Nephron (organoid): ENCODE data around the gene CCNDBP1.

Source experiments
- H3K27ac Mint-ChIP-seq, 3 experiments: 2 replicates each; pipeline ENCODE4 v1.8.0; 2020; ENCODE audit warnings: mixed read lengths in 3 of 3, mild to moderate bottlenecking in 2 of 3, moderate library complexity in 1 of 3
- H3K27me3 Mint-ChIP-seq: 2 replicates; pipeline ENCODE4 v1.8.0; 2021; ENCODE audit warnings: low read depth, mild to moderate bottlenecking, moderate library complexity, mixed read lengths
- H3K36me3 Mint-ChIP-seq: 2 replicates; pipeline ENCODE4 v1.8.0; 2020; ENCODE audit warnings: low read depth, mixed read lengths
- H3K4me1 Mint-ChIP-seq: 2 replicates; pipeline ENCODE4 v1.8.0; 2020; ENCODE audit warnings: mixed read lengths
- H3K4me3 Mint-ChIP-seq, 3 experiments: 2 replicates each; pipeline ENCODE4 v1.8.0; 2020; ENCODE audit warnings: mild to moderate bottlenecking in 3 of 3, mixed read lengths in 3 of 3, moderate library complexity in 2 of 3
- H3K9me3 Mint-ChIP-seq: 2 replicates; pipeline ENCODE4 v1.8.0; 2020; ENCODE audit warnings: mixed read lengths
- TF ChIP-seq, protein P1 (sequence below), 3 experiments: fragments of 200-600 bp; sonication (generic); IDR thresholded peaks; one replicate each; pipeline ENCODE4 v1.5.0; 2021; ENCODE audit warnings: antibody characterized with exemption in 3 of 3; ENCODE audit not compliant: unreplicated experiment in 3 of 3

Gene CCNDBP1

DNA sequence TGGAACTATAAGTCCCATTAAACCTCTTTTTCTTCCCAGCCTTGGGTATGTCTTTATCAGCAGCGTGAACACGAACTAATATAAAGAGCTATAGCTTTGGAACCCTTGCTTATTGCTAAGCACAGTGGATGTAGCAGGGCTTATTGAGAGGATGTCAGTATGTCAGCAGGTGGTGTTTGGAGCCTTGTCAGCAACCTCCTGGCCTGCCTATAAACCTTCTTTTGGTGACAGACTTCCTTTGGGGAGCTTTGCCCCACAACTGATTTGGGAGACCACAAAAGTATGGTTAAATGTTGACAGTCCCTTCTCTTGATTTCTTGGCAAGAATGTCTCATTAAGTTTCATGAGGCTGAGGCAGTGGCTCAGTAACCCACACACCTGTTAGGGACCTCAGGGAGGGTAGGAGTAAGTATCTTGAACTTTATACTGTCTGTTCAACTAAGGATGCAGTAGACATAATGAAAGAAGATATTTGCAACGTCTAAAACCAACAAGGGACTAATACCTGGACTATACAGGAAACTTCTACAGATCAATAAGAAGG is 14.8 kb downstream of the CCNDBP1 start:
- peaks cover 27% of the 10 kb centered on the region for H3K36me3 Mint-ChIP-seq
- H3K4me3 Mint-ChIP-seq = no peak overlapping the region
- H3K9me3 Mint-ChIP-seq = peaks cover 9% of the 10 kb centered on the region
- no peak overlapping the region for H3K27ac Mint-ChIP-seq
- TF ChIP-seq, protein P1, sequence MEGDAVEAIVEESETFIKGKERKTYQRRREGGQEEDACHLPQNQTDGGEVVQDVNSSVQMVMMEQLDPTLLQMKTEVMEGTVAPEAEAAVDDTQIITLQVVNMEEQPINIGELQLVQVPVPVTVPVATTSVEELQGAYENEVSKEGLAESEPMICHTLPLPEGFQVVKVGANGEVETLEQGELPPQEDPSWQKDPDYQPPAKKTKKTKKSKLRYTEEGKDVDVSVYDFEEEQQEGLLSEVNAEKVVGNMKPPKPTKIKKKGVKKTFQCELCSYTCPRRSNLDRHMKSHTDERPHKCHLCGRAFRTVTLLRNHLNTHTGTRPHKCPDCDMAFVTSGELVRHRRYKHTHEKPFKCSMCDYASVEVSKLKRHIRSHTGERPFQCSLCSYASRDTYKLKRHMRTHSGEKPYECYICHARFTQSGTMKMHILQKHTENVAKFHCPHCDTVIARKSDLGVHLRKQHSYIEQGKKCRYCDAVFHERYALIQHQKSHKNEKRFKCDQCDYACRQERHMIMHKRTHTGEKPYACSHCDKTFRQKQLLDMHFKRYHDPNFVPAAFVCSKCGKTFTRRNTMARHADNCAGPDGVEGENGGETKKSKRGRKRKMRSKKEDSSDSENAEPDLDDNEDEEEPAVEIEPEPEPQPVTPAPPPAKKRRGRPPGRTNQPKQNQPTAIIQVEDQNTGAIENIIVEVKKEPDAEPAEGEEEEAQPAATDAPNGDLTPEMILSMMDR (IDR thresholded peaks at IDR 0.05; ENCODE audit: unreplicated experiment in 3 of 3) = no peak
- no peaks in the 10 kb centered on the region for H3K4me1 Mint-ChIP-seq
- H3K27me3 Mint-ChIP-seq = peaks cover 8% of the 10 kb centered on the region

DNA sequence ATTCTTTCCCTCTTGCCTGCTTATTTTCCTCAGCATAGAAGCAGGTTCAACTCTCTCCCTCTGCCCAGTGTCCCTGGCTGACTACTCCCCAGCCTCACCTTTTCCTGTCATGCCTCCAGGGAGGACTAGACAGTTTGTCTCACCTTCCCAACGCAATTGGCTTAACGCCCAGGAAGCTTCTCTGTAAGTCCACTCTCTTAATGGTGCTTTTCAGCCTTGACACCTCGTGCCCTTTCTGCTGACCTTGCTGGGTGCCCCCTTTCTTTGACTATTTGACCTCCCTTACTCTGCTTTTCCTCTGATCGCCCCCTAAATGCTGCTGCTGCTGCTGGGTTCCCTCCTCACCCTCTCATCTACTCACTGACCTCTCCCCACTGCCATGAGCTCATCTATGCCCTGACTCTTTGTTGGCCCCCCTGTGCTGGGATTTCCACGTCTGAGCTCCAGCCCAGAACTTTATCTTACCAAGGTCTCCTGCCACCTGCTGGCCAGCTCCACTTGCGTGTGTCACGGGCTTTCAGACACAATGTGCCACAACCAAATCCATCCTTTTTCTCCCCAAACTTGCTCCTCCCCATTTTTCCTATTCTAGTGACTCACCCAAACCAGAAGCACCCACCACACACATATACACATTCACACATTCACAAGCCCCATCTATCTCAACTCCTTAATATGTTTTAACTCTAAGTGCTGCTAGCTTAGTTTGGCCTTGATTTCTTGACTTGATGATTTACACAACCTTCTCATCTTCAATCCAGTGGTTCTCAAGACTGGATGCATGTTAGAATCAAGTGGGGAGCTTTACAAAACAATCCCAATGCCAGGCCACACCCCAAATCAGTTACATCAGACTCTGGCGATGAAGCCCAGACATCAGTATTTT is 19.1 kb downstream of the CCNDBP1 start:
- H3K4me1 Mint-ChIP-seq = no peaks in the 10 kb centered on the region
- peaks cover 36% of the 10 kb centered on the region for H3K27me3 Mint-ChIP-seq
- H3K36me3 Mint-ChIP-seq = peaks cover 4% of the 10 kb centered on the region
- TF ChIP-seq, protein P1 (IDR thresholded peaks at IDR 0.05; ENCODE audit: unreplicated experiment in 3 of 3) = peak; percentile 38 to 43 (median 41)
- H3K4me3 Mint-ChIP-seq = no peak overlapping the region
- peaks cover 2% of the 10 kb centered on the region for H3K9me3 Mint-ChIP-seq
- H3K27ac Mint-ChIP-seq = no peak overlapping the region

DNA sequence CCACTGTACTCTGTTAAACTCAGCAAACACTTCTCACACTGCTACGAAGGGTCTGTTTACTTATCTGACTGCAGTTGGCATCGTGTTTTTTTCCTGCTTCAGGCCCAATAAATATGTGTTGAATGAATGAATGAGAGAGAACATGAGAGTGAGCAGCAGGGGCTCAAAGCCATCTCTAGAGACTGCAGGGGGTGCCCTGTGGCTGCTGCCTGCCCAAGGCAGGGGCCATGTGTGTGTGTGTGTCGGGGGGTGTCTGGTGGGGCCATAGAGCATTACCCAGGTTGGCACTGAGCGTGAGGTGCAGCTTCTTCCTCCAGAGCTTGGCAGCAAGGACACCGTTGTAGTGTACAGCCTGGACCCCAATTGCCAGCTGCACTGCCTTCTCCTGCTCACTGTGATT is 20.9 kb downstream of the CCNDBP1 start:
- no peak overlapping the region for H3K4me3 Mint-ChIP-seq
- peaks cover 53% of the 10 kb centered on the region for H3K27me3 Mint-ChIP-seq
- no peak overlapping the region for H3K27ac Mint-ChIP-seq
- H3K4me1 Mint-ChIP-seq = no peaks in the 10 kb centered on the region
- H3K36me3 Mint-ChIP-seq = no peaks in the 10 kb centered on the region
- no peaks in the 10 kb centered on the region for H3K9me3 Mint-ChIP-seq
- TF ChIP-seq, protein P1 (IDR thresholded peaks at IDR 0.05; ENCODE audit: unreplicated experiment in 3 of 3) = no peak

DNA sequence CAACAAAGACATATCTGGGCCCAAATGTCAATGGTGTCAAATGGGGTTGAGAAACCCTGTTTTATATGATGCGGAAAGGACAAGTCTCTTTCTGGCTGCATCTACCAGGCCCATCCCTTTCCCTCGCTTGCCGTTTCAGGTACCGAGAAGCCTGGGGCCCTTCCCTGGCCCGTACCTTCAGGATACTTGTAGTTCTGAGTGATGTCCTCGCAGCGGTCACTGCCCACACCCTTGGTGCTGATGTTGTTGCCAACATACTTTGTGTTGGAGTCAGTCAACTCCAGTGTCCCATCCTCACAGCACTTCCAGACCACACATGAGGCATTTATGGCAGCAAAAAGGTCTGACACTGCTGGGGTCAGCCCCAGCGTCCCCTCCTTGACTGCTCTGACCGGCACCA is 21.8 kb downstream of the CCNDBP1 start:
- H3K36me3 Mint-ChIP-seq = no peaks in the 10 kb centered on the region
- no peaks in the 10 kb centered on the region for H3K4me1 Mint-ChIP-seq
- H3K9me3 Mint-ChIP-seq = no peaks in the 10 kb centered on the region
- peaks cover 55% of the 10 kb centered on the region for H3K27me3 Mint-ChIP-seq
- H3K4me3 Mint-ChIP-seq = no peak overlapping the region
- TF ChIP-seq, protein P1 (IDR thresholded peaks at IDR 0.05; ENCODE audit: unreplicated experiment in 3 of 3) = no peak
- H3K27ac Mint-ChIP-seq = no peak overlapping the region

DNA sequence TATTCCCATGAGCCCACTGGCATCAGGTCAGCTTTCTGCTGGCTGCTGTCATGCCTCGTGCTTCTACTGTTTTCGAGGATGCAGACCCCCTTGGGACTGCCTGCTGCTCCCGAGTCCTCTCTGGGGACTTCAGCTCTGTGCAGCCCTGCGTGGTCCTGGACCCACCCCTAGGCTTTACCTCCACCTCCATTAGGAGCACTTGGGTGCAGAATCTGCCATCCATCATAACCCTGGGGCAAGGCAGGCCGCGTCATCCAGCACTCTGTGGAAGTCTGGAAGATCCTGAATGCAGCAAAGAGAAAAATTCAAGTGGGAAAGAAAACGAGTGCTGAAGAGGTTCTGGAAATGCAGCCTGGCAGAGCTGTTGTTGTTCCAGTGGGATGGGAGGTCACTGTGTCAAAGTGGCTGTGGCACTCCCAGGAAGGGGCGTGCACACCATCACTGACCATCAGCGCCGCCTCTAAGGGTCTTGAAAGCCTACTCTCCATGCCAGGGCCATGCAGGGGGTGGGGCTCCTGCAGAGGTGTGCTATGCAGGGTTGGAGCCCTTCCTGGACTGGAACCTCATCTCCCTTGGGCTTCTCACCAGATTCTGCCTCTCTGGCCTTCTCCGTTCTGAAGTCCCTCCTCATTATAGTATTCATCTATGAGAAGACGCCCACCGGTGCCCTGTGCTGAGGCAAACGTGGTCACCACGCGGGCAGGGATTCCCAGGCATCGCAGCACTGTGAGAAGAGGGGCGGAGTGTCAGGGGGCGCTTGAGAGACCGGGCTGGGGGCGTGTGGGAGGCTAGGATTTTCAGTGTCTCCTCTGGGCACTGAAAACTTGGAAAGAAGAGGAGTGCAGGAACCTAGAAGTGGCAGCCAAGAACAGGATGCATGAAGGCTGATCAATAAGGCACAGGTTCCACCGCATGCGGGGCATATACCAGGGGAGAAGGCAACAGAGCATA is 23.1 kb downstream of the CCNDBP1 start:
- TF ChIP-seq, protein P1 (IDR thresholded peaks at IDR 0.05; ENCODE audit: unreplicated experiment in 3 of 3) = no peak
- H3K4me1 Mint-ChIP-seq = no peaks in the 10 kb centered on the region
- peaks cover 55% of the 10 kb centered on the region for H3K27me3 Mint-ChIP-seq
- H3K9me3 Mint-ChIP-seq = no peaks in the 10 kb centered on the region
- H3K36me3 Mint-ChIP-seq = no peaks in the 10 kb centered on the region
- no peak overlapping the region for H3K4me3 Mint-ChIP-seq
- no peak overlapping the region for H3K27ac Mint-ChIP-seq
